Stimulated activated CD4-positive, alpha-beta T cell treated with anti-CD3 and anti-CD28 coated beads, Interleukin-2, amount 100 ng/mL, for 4 hours (primary cell): ENCODE data around the gene IGFBP7.

Source experiments
- DNase-seq: peaks from one replicate; pipeline ENCODE4 v3.0.0-alpha.2; 2020; ENCODE audit warnings: low read depth

The IGFBP7 gene

GRCh38 chr4:57109847-57110639 is at the start of gene IGFBP7:
TSS of gene IGFBP7 (minus strand) at chr4:57110385. CDS start at chr4:57110351, 34 bp downstream.
- DNase-seq = no peak

GRCh38 chr4:57159866-57160265 is 49.7 kb upstream of the IGFBP7 start:
- no peak for DNase-seq

GRCh38 chr4:57158762-57159161 is 48.6 kb upstream of the IGFBP7 start:
- DNase-seq = no peak

GRCh38 chr4:57158221-57158620 is 48.0 kb upstream of the IGFBP7 start:
- no peak for DNase-seq

GRCh38 chr4:57157596-57158137 is 47.5 kb upstream of the IGFBP7 start:
- DNase-seq = no peak

- no peak for DNase-seq
Observed at GRCh38 chr4:57156242-57156990, 46.2 kb upstream of the IGFBP7 start.

- no peak for DNase-seq
Observed at GRCh38 chr4:57154926-57155325, 44.7 kb upstream of the IGFBP7 start.

- no peak for DNase-seq
Observed at GRCh38 chr4:57154191-57154590, 44.0 kb upstream of the IGFBP7 start.

GRCh38 chr4:57153207-57153606 is 43.0 kb upstream of the IGFBP7 start:
- DNase-seq = no peak

- DNase-seq = no peak
Observed at GRCh38 chr4:57151481-57151880, 41.3 kb upstream of the IGFBP7 start.

- DNase-seq = no peak
Observed at GRCh38 chr4:57149833-57150232, 39.6 kb upstream of the IGFBP7 start.

GRCh38 chr4:57148831-57149505 is 38.8 kb upstream of the IGFBP7 start:
- no peak for DNase-seq

- no peak for DNase-seq
Observed at GRCh38 chr4:57148177-57148576, 38.0 kb upstream of the IGFBP7 start.

GRCh38 chr4:57147335-57148060 is 37.3 kb upstream of the IGFBP7 start:
- no peak for DNase-seq

GRCh38 chr4:57146444-57146843 is 36.3 kb upstream of the IGFBP7 start:
- DNase-seq = no peak

GRCh38 chr4:57144466-57144865 is 34.3 kb upstream of the IGFBP7 start:
- DNase-seq = no peak

GRCh38 chr4:57139783-57140182 is 29.6 kb upstream of the IGFBP7 start:
- DNase-seq = no peak

GRCh38 chr4:57137261-57137660 is 27.1 kb upstream of the IGFBP7 start:
- DNase-seq = no peak

GRCh38 chr4:57136281-57136680 is 26.1 kb upstream of the IGFBP7 start:
- DNase-seq = no peak

GRCh38 chr4:57132743-57133137 is 22.6 kb upstream of the IGFBP7 start:
- no peak for DNase-seq

- DNase-seq = no peak
Observed at GRCh38 chr4:57131849-57132742, 21.9 kb upstream of the IGFBP7 start.
